ENCODE results near the gene CILP2. TPM values are rescaled to one million over a fixed set of nuclear protein-coding genes. Genes with fewer than 3 reads are reported as not detected.

Gene CILP2
- total and polyA plus RNA-seq, 2 of the 4 experiments (the other 2 are of a cell fraction), result 0.18 to 0.87 TPM

GRCh38 chr19:19505669-19506326 lies 32.3 kb upstream of the CILP2 start (continued):
- TF ChIP-seq RCOR1 (IDR thresholded peaks at IDR 0.05; ENCODE audit: insufficient replicate concordance, low read length) (no peak), NFE2L2 (IDR thresholded peaks at IDR 0.05; ENCODE audit: low read depth, low read length) (no peak), SMC3 (IDR thresholded peaks at IDR 0.05; ENCODE audit: low read depth, low read length) (no peak), RFX5 (IDR thresholded peaks at IDR 0.05; ENCODE audit: low read depth, low read length) (no peak), USF2 (IDR thresholded peaks at IDR 0.05; ENCODE audit: low read depth, low read length) (no peak)

Measured in IMR-90 (cell line).